ENCODE data around the gene VIPR2. TPM values are rescaled to one million over a fixed set of nuclear protein-coding genes. Genes with fewer than 3 reads are reported as not detected.
"Not testable (repeated sequence)": the region's sequence is repeated elsewhere in the genome, so short reads cannot be mapped to it uniquely, and the experiment has no call there.

Gene VIPR2
- total RNA-seq, 1 donor from 2014 or later, result not detected

GRCh38 chr7:159006022-159006609 lies 138.6 kb downstream of the VIPR2 start:
- not testable (repeated sequence) for DNase-seq

GRCh38 chr7:159005618-159006017 lies 139.0 kb downstream of the VIPR2 start:
- no peak for DNase-seq

DNA sequence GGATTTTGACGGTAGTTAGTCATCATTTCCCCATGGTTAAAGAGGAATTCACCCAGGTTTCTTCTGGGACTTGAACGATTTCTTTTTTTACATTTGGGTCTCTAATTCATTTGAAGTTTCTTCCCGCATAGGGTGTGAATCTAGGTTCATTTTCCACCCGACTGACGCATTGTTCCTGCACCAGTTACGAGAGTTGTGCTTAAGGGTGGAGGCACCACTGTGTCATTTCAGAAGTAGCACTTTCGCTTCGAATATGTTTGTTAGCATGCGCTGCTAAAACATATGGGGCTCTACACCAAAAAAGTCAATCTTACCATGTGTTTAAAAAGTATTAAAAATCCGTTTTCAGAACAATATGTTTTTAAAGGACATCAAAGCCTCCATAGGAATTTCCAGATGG lies 140.3 kb downstream of the VIPR2 start:
- no peak for DNase-seq

DNA sequence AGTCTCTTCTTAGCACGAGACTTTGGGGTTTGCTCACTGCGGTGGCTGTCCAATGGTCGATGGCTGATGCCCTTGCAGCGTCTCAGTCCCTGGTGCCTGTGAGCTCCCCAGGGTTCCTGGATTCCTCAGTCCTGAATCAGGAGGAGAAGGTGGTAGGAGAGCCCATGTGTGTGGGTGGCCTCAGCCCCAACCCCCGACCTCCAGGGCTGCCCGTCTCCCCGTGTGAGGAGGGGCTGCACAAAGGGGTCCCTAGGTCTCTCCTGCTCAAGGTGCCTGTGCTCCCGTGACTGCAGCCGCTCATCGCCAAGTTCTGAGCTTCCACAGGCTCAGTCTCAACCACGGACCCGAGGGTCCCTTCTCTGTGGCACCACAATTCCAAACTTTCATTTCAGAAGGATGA lies 142.9 kb downstream of the VIPR2 start:
- DNase-seq, result no peak

GRCh38 chr7:159000859-159001435 lies 143.7 kb downstream of the VIPR2 start:
- no peak for DNase-seq

GRCh38 chr7:159000070-159000469 lies 144.6 kb downstream of the VIPR2 start:
- no peak for DNase-seq

GRCh38 chr7:158999496-158999895 lies 145.2 kb downstream of the VIPR2 start:
- no peak for DNase-seq

DNA sequence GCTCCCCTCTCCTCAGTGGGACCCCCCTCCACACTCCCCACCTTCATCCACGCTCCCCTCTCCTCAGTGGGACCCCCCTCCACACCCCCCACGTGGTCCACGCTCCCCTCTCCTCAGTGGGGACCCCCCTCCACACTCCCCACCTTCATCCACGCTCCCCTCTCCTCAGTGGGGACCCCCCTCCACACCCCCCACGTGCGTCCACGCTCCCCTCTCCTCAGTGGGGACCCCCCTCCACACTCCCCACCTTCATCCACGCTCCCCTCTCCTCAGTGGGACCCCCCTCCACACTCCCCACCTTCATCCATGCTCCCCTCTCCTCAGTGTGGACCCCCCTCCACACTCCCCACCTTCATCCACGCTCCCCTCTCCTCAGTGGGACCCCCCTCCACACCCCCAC lies 146.4 kb downstream of the VIPR2 start:
- DNase-seq, result not testable (repeated sequence)

DNA sequence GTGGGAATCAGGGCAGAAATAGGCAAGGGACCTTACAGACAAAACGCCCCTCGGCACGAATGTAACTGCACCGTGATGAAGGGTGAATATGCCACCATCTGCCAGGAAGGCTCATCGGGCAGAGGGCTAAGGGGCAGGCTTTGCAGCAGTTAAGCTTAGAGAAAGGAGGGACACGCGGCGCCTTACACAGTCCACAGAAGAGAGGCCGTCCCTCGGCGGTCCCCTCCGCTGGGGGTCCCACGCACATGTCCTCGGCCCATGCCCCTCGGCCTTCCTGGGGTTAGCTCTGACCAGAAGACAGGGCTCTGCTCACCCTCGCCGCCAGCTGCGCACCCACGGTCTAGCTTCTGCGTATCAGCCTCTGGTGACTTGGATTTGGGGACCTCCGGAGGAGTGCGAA lies 147.2 kb downstream of the VIPR2 start:
- no peak for DNase-seq

- no peak for DNase-seq
Measured at GRCh38 chr7:158997110-158997453, 147.6 kb downstream of the VIPR2 start.

DNA sequence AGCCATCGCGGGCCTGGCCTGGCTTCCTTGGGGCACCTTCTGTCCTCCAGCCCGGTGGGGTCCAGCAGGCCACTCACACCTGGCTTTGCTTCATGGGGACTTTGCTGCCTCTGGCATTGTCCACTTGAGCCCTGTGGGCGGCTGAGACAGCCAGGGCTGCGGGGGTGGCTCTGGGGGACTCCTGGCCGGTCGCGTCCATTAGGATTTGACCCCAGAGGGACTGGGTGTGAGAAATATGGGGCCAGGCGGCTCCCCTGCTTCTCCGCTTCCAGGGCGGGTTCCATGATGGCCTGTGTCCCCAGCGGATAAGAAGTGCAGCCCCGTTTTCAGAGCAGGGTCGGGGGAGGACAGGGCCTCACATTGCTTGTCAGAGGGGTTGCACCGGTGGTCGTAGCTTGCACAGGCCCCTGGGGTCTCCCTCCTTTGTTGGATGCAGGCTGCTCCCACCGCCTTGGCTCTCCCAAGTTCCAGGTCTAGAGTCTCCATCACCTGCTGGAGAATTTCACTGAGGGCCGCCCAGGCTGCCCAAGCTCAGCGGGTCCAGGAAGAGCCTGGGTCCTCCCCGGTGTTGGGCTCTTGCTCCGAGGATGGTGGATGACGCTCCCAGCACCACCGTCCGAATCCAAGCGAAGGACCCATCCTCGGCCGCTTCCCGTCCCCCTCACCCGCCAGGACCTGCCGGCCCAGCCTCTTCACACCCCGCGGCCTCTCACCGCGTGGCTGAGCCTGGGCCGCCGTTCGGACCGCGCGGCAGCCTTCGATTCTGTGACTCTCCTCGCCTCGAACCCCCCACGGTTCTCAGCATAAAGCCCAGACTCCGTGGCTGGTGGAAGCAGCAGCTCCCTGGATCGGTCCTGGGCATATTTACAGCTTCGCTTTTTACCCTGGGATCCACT lies 148.2 kb downstream of the VIPR2 start:
- no peak for DNase-seq

GRCh38 chr7:158995514-158995913 lies 149.2 kb downstream of the VIPR2 start:
- DNase-seq, result no peak

- DNase-seq, result no peak
Measured at GRCh38 chr7:158994687-158995086, 150.0 kb downstream of the VIPR2 start.

DNA sequence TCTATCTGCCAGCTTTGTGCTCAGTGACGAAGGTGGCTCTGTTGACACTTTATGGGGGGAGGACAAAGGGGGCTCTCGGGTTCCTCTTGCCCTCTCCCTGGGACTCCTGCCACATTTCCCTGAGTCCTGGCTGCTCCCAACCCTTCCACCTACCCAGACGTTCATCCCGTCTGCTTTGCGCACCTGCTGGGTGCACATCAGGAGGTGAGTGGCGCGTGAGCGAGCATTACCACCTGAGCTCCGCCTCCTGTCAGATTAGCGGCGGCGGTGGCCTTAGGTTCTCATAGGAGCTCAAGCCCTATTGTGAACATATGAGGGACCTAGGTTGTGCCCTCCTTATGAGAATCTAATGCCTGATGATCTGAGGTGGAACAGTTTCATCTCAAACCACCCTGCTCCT lies 151.1 kb downstream of the VIPR2 start:
- no peak for DNase-seq

DNA sequence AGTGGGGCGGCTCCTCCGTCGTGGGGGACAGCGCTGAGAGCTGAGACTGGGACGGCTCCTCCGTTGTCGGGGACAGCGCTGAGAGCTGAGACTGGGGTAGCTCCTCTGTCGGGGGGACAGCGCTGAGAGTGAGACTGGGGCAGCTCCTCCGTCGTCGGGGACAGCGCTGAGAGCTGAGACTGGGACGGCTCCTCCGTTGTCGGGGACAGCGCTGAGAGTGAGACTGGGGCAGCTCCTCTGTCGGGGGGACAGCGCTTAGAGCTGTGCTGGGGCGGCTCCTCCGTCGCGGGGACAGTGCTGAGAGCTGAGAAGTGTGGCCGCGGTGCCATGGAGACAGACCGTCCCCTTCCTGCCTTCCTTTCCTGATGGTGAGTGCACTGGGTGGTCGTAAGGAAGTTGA lies 151.9 kb downstream of the VIPR2 start:
- DNase-seq, result no peak

GRCh38 chr7:158991824-158992621 lies 152.6 kb downstream of the VIPR2 start:
- no peak for DNase-seq

DNA sequence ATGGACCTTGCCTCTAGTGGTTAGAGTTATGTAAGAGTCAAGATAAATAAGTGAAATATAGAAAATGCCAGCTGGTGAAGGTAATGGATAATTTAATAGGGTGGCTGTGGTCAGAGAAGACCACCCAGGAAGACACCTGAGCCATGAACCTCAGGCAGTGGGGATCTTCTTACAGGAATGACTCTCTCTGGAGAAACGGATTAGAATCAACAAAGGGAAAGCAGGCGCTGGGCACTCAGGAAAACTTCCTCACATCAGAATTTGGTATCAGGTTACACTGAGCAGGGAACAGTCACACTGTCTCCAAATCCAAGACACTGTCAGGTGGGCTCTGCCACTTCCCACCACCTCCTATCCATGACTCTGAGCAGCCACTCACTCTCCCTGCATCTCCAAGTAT lies 155.7 kb downstream of the VIPR2 start:
- no peak for DNase-seq

GRCh38 chr7:158988302-158988862 lies 156.3 kb downstream of the VIPR2 start:
- DNase-seq, result no peak

DNA sequence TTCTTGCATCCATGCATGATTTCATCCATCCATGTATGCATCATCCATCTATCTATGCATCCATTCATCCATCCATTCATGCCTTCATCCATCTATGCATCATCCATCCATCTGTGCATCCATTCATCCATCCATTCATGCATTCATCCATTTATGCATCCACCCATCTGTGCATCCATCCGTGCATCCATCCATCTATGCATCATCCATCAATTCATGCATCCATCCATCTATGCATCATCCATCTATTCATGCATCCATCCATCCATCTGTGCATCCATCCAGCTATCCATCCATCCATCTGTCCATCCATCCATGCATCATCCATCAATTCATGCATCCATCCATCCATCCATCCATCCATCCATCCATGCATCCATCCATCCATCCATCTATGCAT lies 157.0 kb downstream of the VIPR2 start:
- DNase-seq, result no peak

DNA sequence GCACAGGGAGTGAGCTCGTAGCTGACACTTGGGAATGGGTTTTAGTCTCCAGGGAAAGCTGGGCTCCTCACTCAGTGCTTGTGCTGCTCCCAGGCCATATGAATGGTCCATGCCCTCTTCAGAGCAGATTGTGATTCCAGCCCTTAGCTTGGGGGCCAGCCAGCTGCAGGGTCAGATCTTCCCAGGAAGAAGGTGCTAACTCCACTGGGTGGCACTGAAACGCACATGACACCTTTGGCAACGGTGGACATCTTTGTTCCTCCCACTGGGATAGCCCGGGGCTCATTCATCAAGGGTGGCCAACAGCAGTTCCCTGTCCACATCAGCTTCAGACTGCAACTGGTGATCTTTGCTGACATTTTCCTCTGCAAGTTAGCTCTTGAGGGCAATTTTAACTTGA lies 159.1 kb downstream of the VIPR2 start:
- no peak for DNase-seq

DNA sequence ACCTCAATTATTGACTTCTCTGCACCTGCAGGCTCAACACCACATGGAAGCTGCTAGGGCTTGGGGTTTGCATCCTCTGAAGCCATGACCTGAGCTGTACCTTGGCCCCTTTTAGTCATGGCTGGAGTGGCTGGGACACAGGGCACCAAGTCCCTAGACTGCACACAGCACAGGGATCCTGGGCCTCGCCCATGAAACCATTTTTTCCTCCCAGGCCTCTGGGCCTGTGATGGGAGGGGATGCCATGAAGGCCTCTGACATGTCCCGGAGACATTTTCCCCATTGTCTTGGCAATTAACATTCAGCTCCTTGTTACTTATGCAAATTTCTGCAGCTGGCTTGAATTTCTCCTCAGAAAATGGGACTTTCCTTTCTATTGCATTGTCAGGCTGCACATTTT lies 160.7 kb downstream of the VIPR2 start:
- DNase-seq, result not testable (repeated sequence)

GRCh38 chr7:158982080-158982479 lies 162.6 kb downstream of the VIPR2 start:
- not testable (repeated sequence) for DNase-seq

Data from dermis blood vessel endothelial cell (primary cell).